ENCODE results near the gene NPAS2.

DNA sequence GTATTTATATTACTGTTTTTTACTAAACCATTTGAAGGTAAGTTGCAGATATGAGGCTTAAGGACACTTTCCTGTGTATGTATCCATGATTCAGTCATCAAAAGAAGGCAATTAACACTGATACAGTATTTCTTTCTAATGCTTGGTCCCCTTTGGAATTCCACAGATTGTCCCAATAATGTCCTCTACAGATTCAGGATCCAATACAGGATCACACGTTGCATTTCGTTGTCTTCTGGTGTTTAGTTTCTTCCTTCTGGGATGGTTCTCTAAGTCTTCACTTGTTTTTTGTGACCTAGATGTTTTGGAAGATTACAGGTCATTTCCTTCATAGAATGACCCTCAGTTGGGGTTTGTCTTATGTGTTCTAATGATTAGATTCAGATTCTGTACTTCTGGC is 40.0 kb downstream of the NPAS2 start:
- TF ChIP-seq, protein P1, sequence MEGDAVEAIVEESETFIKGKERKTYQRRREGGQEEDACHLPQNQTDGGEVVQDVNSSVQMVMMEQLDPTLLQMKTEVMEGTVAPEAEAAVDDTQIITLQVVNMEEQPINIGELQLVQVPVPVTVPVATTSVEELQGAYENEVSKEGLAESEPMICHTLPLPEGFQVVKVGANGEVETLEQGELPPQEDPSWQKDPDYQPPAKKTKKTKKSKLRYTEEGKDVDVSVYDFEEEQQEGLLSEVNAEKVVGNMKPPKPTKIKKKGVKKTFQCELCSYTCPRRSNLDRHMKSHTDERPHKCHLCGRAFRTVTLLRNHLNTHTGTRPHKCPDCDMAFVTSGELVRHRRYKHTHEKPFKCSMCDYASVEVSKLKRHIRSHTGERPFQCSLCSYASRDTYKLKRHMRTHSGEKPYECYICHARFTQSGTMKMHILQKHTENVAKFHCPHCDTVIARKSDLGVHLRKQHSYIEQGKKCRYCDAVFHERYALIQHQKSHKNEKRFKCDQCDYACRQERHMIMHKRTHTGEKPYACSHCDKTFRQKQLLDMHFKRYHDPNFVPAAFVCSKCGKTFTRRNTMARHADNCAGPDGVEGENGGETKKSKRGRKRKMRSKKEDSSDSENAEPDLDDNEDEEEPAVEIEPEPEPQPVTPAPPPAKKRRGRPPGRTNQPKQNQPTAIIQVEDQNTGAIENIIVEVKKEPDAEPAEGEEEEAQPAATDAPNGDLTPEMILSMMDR (IDR thresholded peaks at IDR 0.05), result no peak
- TF ChIP-seq POLR2A (IDR thresholded peaks at IDR 0.05) (no peak), POLR2AphosphoS5 (IDR thresholded peaks at IDR 0.05) (no peak), EP300 (IDR thresholded peaks at IDR 0.05; ENCODE audit: low read depth) (no peak)

Measured in transverse colon (tissue), 4 donors.